Caco-2 (cell line): ENCODE data around the gene HSDL1. TPM values are rescaled to one million over a fixed set of nuclear protein-coding genes. Genes with fewer than 3 reads are reported as not detected.
"Not testable (repeated sequence)": the region's sequence is repeated elsewhere in the genome, so short reads cannot be mapped to it uniquely, and the experiment has no call there.

Experiments
- BruUV-seq: library from RNA; stranded (reverse); fragments of 400-500 nt; replicated peaks from 2 replicates; lab custom pipeline; 2021; lab: Mats Ljungman, UMichigan
- CTCF ChIA-PET: fragments of 300-600 bp; sonication (Branson Sonifier 250); formaldehyde crosslinking; loops from one replicate; lab custom pipeline; 2022; ENCODE audit warnings: antibody characterized with exemption; lab: Charles Lee
- POLR2A ChIA-PET: fragments of 300-600 bp; sonication (Branson Sonifier 250); formaldehyde crosslinking; loops from one replicate; lab custom pipeline; 2022; ENCODE audit warnings: antibody characterized with exemption; lab: Charles Lee
- DNase-seq, 2 experiments: peaks; one replicate each; pipeline versions ENCODE4 v3.0.0 to v3.0.0-alpha.2; 2020 to 2022
- H3K27me3 ChIP-seq: replicated peaks from 2 replicates; pipeline ENCODE4 v1.6.0; 2011; ENCODE audit warnings: low read length; ENCODE audit not compliant: control insufficient read depth, insufficient read depth
- H3K36me3 ChIP-seq: 2 replicates; pipeline ENCODE4 v1.5.1; 2011; ENCODE audit warnings: low read length; ENCODE audit not compliant: control insufficient read depth, insufficient read depth
- H3K4me1 ChIP-seq: fragments of 250-450 bp; sonication (Bioruptor Pico); 2 replicates; pipeline ENCODE4 v1.5.1; 2020; ENCODE audit warnings: mild to moderate bottlenecking
- H3K4me3 ChIP-seq: 2 replicates; pipeline ENCODE4 v1.5.1; 2011; ENCODE audit warnings: low read depth, mild to moderate bottlenecking, control low read depth, low read length
- H3K9me3 ChIP-seq: fragments of 250-450 bp; sonication (Bioruptor Pico); 2 replicates; pipeline ENCODE4 v1.5.1; 2020; ENCODE audit warnings: mild to moderate bottlenecking, moderate library complexity
- H3K27ac Mint-ChIP-seq: one replicate; pipeline ENCODE4 v1.8.0; 2022; ENCODE audit warnings: mixed read lengths; ENCODE audit not compliant: unreplicated experiment
- H3K27me3 Mint-ChIP-seq: one replicate; pipeline ENCODE4 v1.8.0; 2022; ENCODE audit warnings: mixed read lengths; ENCODE audit not compliant: insufficient read depth, unreplicated experiment
- H3K36me3 Mint-ChIP-seq: one replicate; pipeline ENCODE4 v1.8.0; 2022; ENCODE audit warnings: mild to moderate bottlenecking, mixed read lengths; ENCODE audit not compliant: insufficient read depth, unreplicated experiment
- H3K4me1 Mint-ChIP-seq: one replicate; pipeline ENCODE4 v1.8.0; 2022; ENCODE audit warnings: low read depth, mixed read lengths; ENCODE audit not compliant: unreplicated experiment
- H3K4me3 Mint-ChIP-seq: one replicate; pipeline ENCODE4 v1.8.0; 2022; ENCODE audit warnings: mild to moderate bottlenecking, moderate library complexity, mixed read lengths; ENCODE audit not compliant: unreplicated experiment
- H3K9me3 Mint-ChIP-seq: one replicate; pipeline ENCODE4 v1.8.0; 2022; ENCODE audit warnings: mixed read lengths; ENCODE audit not compliant: unreplicated experiment
- intact Hi-C: fragments of 100-400 bp; cut with micrococcal nuclease; formaldehyde crosslinking; loops from one replicate; pipeline ENCODE4 v1.10.0; 2022; ENCODE audit not compliant: unreplicated experiment
- total RNA-seq: library from RNA; stranded (reverse); gene quantifications from 2 replicates; pipeline ENCODE4 v1.2.3, GENCODE V29; 2022
- TF ChIP-seq, protein P1 (sequence below), 2 experiments: fragments of 200-600 bp in 1 of 2; IDR thresholded peaks; 1 replicate in 1 of 2; 2 replicates in 1 of 2; pipeline versions ENCODE4 v1.5.1 to v1.8.0; 2011 to 2022; ENCODE audit warnings: antibody characterized with exemption in 1 of 2, control low read depth in 1 of 2, inconsistent platforms in 1 of 2, low read depth in 1 of 2, low read length in 1 of 2, mild to moderate bottlenecking in 1 of 2, moderate library complexity in 1 of 2; ENCODE audit not compliant: insufficient read depth in 1 of 2, severe bottlenecking in 1 of 2, unreplicated experiment in 1 of 2

The HSDL1 gene
- total RNA-seq, 1 experiment from 2014 or later: 23.7 TPM

DNA sequence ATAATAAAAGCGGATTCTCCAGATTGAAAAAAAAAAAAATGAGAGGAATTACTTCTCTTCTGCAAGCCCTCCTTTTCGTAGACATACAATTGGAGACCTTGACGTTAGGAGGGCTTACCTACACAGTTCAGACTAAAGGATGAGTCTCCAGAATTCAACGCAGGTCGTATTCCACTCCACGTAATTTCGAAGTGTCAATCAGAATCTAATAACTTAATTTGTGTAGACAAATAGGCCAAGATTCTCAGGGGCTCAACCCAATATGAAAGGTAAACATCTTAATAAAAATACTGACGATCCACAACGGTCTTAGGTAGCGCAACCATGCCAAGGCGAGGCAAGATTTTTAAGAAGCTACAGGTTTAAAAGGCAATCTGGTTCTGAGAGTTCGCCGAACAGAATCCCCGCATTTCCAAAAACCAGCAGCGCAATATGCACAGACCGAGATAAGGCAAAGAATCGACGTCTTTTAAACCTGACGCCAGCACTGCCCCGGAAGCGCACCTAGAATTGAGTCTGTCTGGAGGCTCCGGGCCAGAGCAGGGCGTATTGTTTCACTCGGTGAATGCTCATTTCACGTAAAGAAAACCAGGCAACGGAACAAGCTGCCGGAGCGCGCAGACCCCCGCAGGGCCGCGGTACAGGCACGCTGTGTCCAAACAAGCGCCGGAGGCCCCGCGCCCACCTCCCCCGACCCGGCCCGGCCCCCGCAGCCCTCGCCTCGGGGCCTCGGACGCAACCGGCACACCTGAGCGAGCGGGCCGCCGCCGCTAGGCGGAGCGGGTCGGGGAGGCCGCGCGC is 28.9 kb downstream of the HSDL1 start:
- TF ChIP-seq, protein P1, sequence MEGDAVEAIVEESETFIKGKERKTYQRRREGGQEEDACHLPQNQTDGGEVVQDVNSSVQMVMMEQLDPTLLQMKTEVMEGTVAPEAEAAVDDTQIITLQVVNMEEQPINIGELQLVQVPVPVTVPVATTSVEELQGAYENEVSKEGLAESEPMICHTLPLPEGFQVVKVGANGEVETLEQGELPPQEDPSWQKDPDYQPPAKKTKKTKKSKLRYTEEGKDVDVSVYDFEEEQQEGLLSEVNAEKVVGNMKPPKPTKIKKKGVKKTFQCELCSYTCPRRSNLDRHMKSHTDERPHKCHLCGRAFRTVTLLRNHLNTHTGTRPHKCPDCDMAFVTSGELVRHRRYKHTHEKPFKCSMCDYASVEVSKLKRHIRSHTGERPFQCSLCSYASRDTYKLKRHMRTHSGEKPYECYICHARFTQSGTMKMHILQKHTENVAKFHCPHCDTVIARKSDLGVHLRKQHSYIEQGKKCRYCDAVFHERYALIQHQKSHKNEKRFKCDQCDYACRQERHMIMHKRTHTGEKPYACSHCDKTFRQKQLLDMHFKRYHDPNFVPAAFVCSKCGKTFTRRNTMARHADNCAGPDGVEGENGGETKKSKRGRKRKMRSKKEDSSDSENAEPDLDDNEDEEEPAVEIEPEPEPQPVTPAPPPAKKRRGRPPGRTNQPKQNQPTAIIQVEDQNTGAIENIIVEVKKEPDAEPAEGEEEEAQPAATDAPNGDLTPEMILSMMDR (IDR thresholded peaks at IDR 0.05; ENCODE audit: insufficient read depth in 1 of 2, low read depth in 1 of 2, low read length in 1 of 2, severe bottlenecking in 1 of 2, unreplicated experiment in 1 of 2): peak in 1 of 2 experiments; percentile 12

DNA sequence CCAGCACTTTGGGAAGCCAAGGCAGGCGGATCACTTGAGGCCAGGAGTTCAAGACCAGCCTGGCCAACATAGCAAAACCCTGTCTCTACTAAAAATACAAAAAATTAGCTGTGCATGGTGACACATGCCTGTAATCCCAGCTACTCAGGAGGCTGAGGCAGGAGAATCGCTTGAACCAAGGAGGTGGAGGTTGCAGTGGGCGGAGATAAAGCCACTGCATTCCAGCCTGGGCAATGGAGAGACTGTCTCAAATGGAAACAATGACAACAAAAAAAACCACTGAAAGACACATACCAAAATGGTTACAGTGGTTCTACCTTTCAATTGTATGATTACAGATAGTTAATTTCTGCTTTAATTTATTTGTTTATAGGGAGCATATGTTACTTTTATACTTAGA is 33.0 kb downstream of the HSDL1 start:
- H3K9me3 ChIP-seq, BruUV-seq, H3K9me3 Mint-ChIP-seq, intact Hi-C loops, H3K4me1 ChIP-seq, H3K4me3 ChIP-seq, H3K27me3 ChIP-seq, DNase-seq, H3K27ac Mint-ChIP-seq, H3K4me3 Mint-ChIP-seq, H3K27me3 Mint-ChIP-seq, H3K36me3 ChIP-seq, H3K4me1 Mint-ChIP-seq: not testable (repeated sequence)
- POLR2A ChIA-PET: interaction anchor here (0.7 kb wide), 1 partner anchor 40 kb away, joined by 5 read pairs; no protein-coding TSS in a partner anchor
- CTCF ChIA-PET: interaction anchor here (0.5 kb wide), 1 partner anchor 44 kb away, joined by 3 read pairs; no protein-coding TSS in a partner anchor
- H3K36me3 Mint-ChIP-seq: peaks cover 36% of the 10 kb centered on the region

More for the DNA sequence above, 28.9 kb downstream of the HSDL1 start:
- no peaks in the 10 kb centered on the region for H3K27me3 ChIP-seq
- no peaks in the 10 kb centered on the region for H3K4me1 Mint-ChIP-seq
- H3K9me3 ChIP-seq: no peaks in the 10 kb centered on the region
- H3K4me3 ChIP-seq: peak overlapping the region; percentile 62
- no peaks in the 10 kb centered on the region for H3K27me3 Mint-ChIP-seq
- H3K4me3 Mint-ChIP-seq: peak overlapping the region; percentile 92
- no peak for DNase-seq
- POLR2A ChIA-PET: interaction anchor here (0.7 to 1.4 kb wide), 5 partner anchors 19 to 970 kb away, joined by 3 to 10 read pairs (median 4); partner anchors contain the start of genes DNAAF1, HSDL1 and TAF1C
- intact Hi-C loops: loop anchor here (1.0 to 2.0 kb wide), 3 partner anchors 20 to 59 kb away; partner anchors contain the start of genes DNAAF1 and HSDL1
- H3K36me3 Mint-ChIP-seq: peaks cover 29% of the 10 kb centered on the region
- CTCF ChIA-PET: interaction anchor here (0.5 to 1.5 kb wide), 7 partner anchors 9 to 328 kb away, joined by 3 to 11 read pairs (median 4); partner anchors contain the start of gene TAF1C
- no TSS peak for BruUV-seq
- peak overlapping the region; percentile 96 for H3K27ac Mint-ChIP-seq
- no peaks in the 10 kb centered on the region for H3K9me3 Mint-ChIP-seq
- H3K4me1 ChIP-seq: no peaks in the 10 kb centered on the region
- no peaks in the 10 kb centered on the region; the same call in 1 of the 2 replicates for H3K36me3 ChIP-seq

DNA sequence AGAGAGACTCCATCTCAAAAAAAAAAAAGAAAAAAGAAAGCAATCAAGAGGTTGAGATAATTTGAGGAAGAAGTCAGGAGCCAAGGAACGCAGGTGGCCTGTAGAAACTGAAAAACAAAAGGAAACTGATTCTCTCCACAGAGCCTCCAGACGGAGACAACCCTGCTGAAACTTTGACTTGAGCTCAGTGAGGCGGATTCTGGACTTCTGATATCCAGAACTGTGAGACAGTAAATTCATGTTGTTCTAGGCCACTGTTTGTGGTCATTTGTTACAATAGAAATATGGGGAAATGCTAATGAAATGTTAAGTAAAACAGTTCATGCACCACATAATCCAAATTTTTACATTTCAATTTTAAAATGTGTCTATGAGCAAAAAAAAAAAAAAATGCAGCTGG is 33.5 kb downstream of the HSDL1 start:
- H3K27ac Mint-ChIP-seq: no peak overlapping the region
- no TSS peak for BruUV-seq
- H3K27me3 Mint-ChIP-seq: no peaks in the 10 kb centered on the region
- Histone ChIP-seq H3K4me3 (no peak overlapping the region), H3K27me3 (no peaks in the 10 kb centered on the region), H3K4me1 (no peaks in the 10 kb centered on the region), H3K36me3 (peaks cover 3% of the 10 kb centered on the region; the same call in 1 of the 2 replicates), H3K9me3 (no peaks in the 10 kb centered on the region)
- intact Hi-C loops: no loop called here
- no peaks in the 10 kb centered on the region for H3K4me1 Mint-ChIP-seq
- ChIA-PET POLR2A (interaction anchor here (0.7 kb wide), 1 partner anchor 41 kb away, joined by 5 read pairs; no protein-coding TSS in a partner anchor), CTCF (interaction anchor here (0.5 kb wide), 1 partner anchor 45 kb away, joined by 3 read pairs; no protein-coding TSS in a partner anchor)
- peaks cover 31% of the 10 kb centered on the region for H3K36me3 Mint-ChIP-seq
- no peak for DNase-seq
- TF ChIP-seq, protein P1 (IDR thresholded peaks at IDR 0.05; ENCODE audit: insufficient read depth in 1 of 2, low read depth in 1 of 2, low read length in 1 of 2, severe bottlenecking in 1 of 2, unreplicated experiment in 1 of 2): no peak
- no peak overlapping the region for H3K4me3 Mint-ChIP-seq
- no peaks in the 10 kb centered on the region for H3K9me3 Mint-ChIP-seq
